ENCODE results near the gene NUP62. TPM values are rescaled to one million over a fixed set of nuclear protein-coding genes. Genes with fewer than 3 reads are reported as not detected.

The NUP62 gene
- total and polyA plus RNA-seq, 8 donors = 39.2 to 66.2 (median 60.0) TPM

DNA sequence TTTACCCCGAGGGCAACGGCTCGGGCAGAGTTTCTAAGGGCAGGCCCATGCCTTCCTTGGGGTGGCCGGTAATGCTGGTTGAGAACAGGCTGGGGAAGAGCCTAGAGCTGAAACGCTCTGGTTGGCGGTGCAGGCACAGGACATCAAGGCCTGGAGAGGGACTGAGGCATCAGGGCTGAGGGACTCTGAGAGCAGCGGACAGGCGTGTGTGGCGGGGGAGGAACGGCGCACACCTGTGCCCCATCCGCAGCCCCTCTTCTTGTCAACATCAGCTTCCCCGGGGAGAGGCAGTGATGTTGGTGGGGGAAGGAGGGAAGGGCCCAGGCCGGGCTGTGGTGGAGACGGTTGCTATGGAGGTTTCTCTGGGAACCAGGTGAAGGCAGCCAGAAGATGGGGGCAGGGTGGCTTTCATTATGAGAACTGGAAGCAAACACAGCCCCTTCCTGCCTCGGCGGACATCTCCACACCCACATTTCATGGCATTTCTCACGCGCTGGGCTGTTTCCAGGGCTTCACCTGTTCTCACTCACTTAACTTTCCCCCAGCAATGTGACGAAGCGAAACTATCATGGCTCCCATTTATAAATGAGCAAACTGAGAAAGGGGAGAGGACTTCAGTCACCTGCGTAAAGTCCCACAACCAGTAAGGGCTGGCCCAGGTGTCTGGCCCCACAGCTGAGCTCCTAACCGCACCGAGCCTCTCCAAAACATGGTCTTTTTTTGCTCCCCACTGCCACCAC is 8.5 kb downstream of the NUP62 start:
- Histone ChIP-seq H3K36me3 (peaks cover 0 to 80% of the 10 kb centered on the region in 2 donors), H3K4me3 (no peak overlapping the region), H3K27me3 (no peaks in the 10 kb centered on the region), H3K9me3 (no peaks in the 10 kb centered on the region), H3K4me1 (peaks cover 0 to 60% of the 10 kb centered on the region in 2 donors), H3K27ac (no peak overlapping the region)
- intact Hi-C loops (cut with DNase I) = no loop called here
- TF ChIP-seq, protein P1, sequence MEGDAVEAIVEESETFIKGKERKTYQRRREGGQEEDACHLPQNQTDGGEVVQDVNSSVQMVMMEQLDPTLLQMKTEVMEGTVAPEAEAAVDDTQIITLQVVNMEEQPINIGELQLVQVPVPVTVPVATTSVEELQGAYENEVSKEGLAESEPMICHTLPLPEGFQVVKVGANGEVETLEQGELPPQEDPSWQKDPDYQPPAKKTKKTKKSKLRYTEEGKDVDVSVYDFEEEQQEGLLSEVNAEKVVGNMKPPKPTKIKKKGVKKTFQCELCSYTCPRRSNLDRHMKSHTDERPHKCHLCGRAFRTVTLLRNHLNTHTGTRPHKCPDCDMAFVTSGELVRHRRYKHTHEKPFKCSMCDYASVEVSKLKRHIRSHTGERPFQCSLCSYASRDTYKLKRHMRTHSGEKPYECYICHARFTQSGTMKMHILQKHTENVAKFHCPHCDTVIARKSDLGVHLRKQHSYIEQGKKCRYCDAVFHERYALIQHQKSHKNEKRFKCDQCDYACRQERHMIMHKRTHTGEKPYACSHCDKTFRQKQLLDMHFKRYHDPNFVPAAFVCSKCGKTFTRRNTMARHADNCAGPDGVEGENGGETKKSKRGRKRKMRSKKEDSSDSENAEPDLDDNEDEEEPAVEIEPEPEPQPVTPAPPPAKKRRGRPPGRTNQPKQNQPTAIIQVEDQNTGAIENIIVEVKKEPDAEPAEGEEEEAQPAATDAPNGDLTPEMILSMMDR (IDR thresholded peaks at IDR 0.05) = no peak
- no peak for ATAC-seq
- peak in 1 of 4 donors; percentile 40 for DNase-seq

DNA sequence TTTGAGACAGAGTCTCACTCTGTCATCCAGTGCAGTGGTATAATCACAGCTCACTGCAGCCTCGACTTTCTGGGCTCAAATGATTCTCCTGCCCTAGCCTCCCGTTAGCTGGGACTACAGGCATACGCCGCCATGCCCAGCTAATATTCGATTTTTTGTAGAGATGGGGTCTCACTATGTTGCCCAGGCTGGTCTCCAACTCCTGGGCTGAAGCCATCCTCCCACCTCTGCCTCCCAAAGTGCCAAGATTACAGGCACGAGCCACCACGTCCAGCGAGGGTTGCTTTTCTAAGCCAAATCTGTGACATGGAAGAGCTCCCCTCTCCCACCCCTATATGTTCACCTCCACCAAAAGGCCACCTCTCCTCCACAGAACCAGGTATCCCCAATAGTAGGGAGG is 11.2 kb downstream of the NUP62 start:
- DNase-seq (peak in 1 of 4 donors; percentile 4), ATAC-seq (no peak)
- no peaks in the 10 kb centered on the region for H3K9me3 ChIP-seq
- intact Hi-C loops (cut with DNase I) = no loop called here
- H3K36me3 ChIP-seq = peaks cover 0 to 80% of the 10 kb centered on the region in 2 donors
- H3K4me1 ChIP-seq = peaks cover 0 to 36% of the 10 kb centered on the region in 2 donors
- TF ChIP-seq, protein P1 (IDR thresholded peaks at IDR 0.05) = no peak
- H3K4me3 ChIP-seq = no peak overlapping the region
- H3K27me3 ChIP-seq = no peaks in the 10 kb centered on the region
- peak overlapping the region in 1 of 2 donors; percentile 68 for H3K27ac ChIP-seq

DNA sequence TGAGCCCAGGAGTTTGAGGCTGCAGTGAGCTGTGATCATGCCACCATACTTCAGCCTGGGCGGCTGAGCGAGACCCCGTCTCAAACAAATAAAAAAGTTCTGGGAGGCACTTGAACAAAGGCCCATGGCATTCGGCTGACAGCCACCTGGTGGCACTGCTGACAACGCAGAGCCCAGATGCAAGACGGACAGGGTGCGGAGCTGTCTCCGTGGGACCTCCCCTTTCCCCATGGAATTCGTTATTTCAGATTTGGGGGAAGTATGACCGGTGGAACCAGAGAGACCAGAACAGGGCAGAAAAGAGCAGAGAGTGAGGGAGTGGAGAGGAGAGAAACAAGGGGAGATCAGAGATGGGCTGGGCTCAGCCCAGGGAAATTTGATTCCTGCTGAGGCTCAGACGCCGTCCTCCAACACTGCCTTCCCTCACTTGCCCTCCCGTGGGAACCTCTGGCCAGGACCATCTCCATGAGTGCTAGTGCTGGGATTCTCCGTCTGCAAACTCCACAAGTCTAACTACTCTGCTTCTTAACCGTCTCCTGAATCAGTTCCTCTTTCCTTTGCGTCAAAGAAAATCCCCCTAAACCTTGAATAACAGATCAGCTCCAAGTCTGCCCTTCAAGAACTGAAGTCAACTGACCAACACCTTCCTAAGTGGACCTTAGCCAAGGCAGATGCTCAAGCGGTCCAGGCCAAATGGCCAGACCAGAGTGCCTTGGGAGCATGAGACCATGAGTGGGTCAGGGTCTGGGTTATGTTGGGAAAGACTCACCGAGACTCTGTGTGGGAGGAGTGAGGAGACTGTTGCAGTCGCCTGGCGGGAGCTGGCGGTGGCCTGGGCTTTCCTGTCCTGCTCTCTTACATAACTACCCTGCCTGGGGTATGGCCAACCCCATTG is 12.2 kb downstream of the NUP62 start:
- peaks cover 0 to 80% of the 10 kb centered on the region in 2 donors for H3K36me3 ChIP-seq
- H3K4me1 ChIP-seq = peaks cover 0 to 36% of the 10 kb centered on the region in 2 donors
- H3K9me3 ChIP-seq = no peaks in the 10 kb centered on the region
- H3K27me3 ChIP-seq = no peaks in the 10 kb centered on the region
- DNase-seq = no peak
- TF ChIP-seq, protein P1 (IDR thresholded peaks at IDR 0.05) = no peak
- H3K27ac ChIP-seq = peak overlapping the region in 1 of 2 donors; percentile 68
- H3K4me3 ChIP-seq = no peak overlapping the region
- intact Hi-C loops (cut with DNase I) = no loop called here
- ATAC-seq = peak; percentile 25

DNA sequence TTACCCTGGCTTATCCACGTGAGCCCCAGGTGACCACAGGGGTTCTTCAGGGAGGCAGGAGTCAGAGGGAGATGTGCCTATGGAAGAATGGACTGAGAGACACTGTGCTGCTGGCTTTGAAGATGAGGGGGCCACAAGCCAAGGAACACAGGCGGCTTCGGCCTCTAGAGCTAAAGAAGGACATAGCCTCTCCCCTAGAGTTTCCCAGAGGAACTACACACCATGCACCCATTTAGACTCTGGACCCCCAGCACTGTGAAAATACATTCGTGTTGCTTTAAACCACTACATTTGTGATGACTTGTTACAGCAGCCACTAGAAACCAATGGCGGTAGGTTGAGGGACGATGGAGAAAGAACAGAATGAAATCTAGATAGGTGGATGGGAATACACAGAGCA is 14.0 kb downstream of the NUP62 start:
- no peak for ATAC-seq
- H3K27ac ChIP-seq = no peak overlapping the region
- H3K4me1 ChIP-seq = peaks cover 4 to 52% of the 10 kb centered on the region in 2 donors
- no peak for DNase-seq
- TF ChIP-seq, protein P1 (IDR thresholded peaks at IDR 0.05) = no peak
- peaks cover 0 to 69% of the 10 kb centered on the region in 2 donors for H3K36me3 ChIP-seq
- no peaks in the 10 kb centered on the region for H3K9me3 ChIP-seq
- no peaks in the 10 kb centered on the region for H3K27me3 ChIP-seq
- intact Hi-C loops (cut with DNase I) = no loop called here
- no peak overlapping the region for H3K4me3 ChIP-seq

DNA sequence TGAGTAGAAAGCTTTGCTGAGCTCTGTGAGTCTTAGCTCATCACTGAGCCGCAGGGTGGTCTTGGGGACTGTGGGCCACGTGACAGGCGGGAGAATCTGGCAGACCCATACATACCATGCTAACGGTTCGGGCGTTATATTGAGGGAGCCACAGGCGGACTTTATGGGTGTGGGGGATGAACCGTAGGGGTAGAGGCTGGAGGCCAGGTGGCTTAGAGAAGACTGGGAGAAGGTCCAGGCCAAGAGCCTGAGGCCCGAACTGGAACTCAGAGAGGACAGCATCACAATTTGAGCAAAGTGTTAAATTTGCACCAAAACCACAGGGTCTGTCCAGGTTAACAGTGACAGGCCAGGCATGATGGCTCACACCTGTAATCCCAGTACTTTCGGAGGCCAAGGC is 15.6 kb downstream of the NUP62 start:
- no peak overlapping the region for H3K27ac ChIP-seq
- intact Hi-C loops (cut with DNase I) = no loop called here
- H3K4me3 ChIP-seq = no peak overlapping the region
- peaks cover 4 to 55% of the 10 kb centered on the region in 2 donors for H3K4me1 ChIP-seq
- TF ChIP-seq, protein P1 (IDR thresholded peaks at IDR 0.05) = no peak
- DNase-seq (no peak), ATAC-seq (no peak)
- H3K36me3 ChIP-seq = peaks cover 0 to 84% of the 10 kb centered on the region in 2 donors
- H3K9me3 ChIP-seq = no peaks in the 10 kb centered on the region
- no peaks in the 10 kb centered on the region for H3K27me3 ChIP-seq

Data from left lung (tissue), 10 donors.